Neural cell (in vitro differentiated cells): ENCODE measurements around the gene TBX2. TPM values are rescaled to one million over a fixed set of nuclear protein-coding genes. Genes with fewer than 3 reads are reported as not detected.
A peak's percentile ranks its signal among the peaks of the same experiment; 100 is the strongest.

ENCODE experiments used
- H2AFZ ChIP-seq: fragments of 200-600, 300-800 bp; sonication (generic), shearing (Covaris generic); 2 replicates; pipeline ENCODE4 v1.6.0; 2014; ENCODE audit warnings: low read depth, mild to moderate bottlenecking, antibody characterized with exemption, low read length, moderate library complexity
- H3F3A ChIP-seq: fragments of 200-600 bp; shearing (Covaris generic); 2 replicates; pipeline ENCODE4 v1.6.1; 2016; ENCODE audit warnings: mild to moderate bottlenecking, moderate library complexity, mixed read lengths, antibody characterized with exemption, low read length; ENCODE audit not compliant: insufficient read depth, poor library complexity, severe bottlenecking
- H3K27ac ChIP-seq: fragments of 200-600, 300-800 bp; sonication (generic), shearing (Covaris generic); 2 replicates; pipeline ENCODE4 v1.5.1; 2014; ENCODE audit warnings: mild to moderate bottlenecking, low read length, moderate library complexity
- H3K27me3 ChIP-seq: fragments of 300-800, 200-600 bp; sonication (generic), shearing (Covaris generic); 2 replicates; pipeline ENCODE4 v1.6.0; 2014; ENCODE audit warnings: mild to moderate bottlenecking, low read depth, low read length, moderate library complexity; ENCODE audit not compliant: insufficient read depth
- H3K36me3 ChIP-seq: fragments of 300-800, 200-600 bp; sonication (generic), shearing (Covaris generic); 2 replicates; pipeline ENCODE4 v1.5.1; 2014; ENCODE audit warnings: mild to moderate bottlenecking, antibody characterized with exemption, low read length, moderate library complexity; ENCODE audit not compliant: insufficient read depth
- H3K4me2 ChIP-seq: fragments of 300-800, 200-600 bp; sonication (generic), shearing (Covaris generic); 2 replicates; pipeline ENCODE4 v1.6.0; 2014; ENCODE audit warnings: mild to moderate bottlenecking, low read length
- H3K4me3 ChIP-seq: fragments of 300-800, 200-600 bp; sonication (generic), shearing (Covaris generic); 2 replicates; pipeline ENCODE4 v1.5.1; 2014; ENCODE audit warnings: mild to moderate bottlenecking, low read length, moderate library complexity
- H3K79me2 ChIP-seq: fragments of 200-600 bp; shearing (Covaris generic); replicated peaks from 2 replicates; pipeline ENCODE4 v1.6.0; 2014; ENCODE audit warnings: mild to moderate bottlenecking, low read length, moderate library complexity; ENCODE audit not compliant: insufficient read depth
- H3K9ac ChIP-seq: fragments of 300-800, 200-600 bp; sonication (generic), shearing (Covaris generic); 2 replicates; pipeline ENCODE4 v1.6.1; 2016; ENCODE audit warnings: mild to moderate bottlenecking, low read length, mixed read lengths
- H3K9me2 ChIP-seq: fragments of 200-600 bp; shearing (Covaris generic); 2 replicates; pipeline ENCODE4 v1.6.1; 2016; ENCODE audit warnings: mild to moderate bottlenecking, low read length, mixed read lengths; ENCODE audit not compliant: insufficient read depth
- H3K9me3 ChIP-seq: fragments of 200-600, 300-800 bp; sonication (generic), shearing (Covaris generic); 2 replicates; pipeline ENCODE4 v1.6.1; 2016; ENCODE audit warnings: mild to moderate bottlenecking, mixed run types, low read length, moderate library complexity, mixed read lengths
- H4K20me1 ChIP-seq: fragments of 200-600 bp; shearing (Covaris generic); 2 replicates; pipeline ENCODE4 v1.6.1; 2016; ENCODE audit warnings: mild to moderate bottlenecking, mixed run types; ENCODE audit not compliant: insufficient read depth
- CTCF ChIP-seq: fragments of 450-650 bp; IDR thresholded peaks from 2 replicates; pipeline ENCODE4 v1.5.1; 2014; ENCODE audit warnings: antibody characterized with exemption, mild to moderate bottlenecking, moderate library complexity; ENCODE audit not compliant: poor library complexity, severe bottlenecking
- EP300 ChIP-seq: fragments of 450-650 bp; conservative IDR thresholded peaks from 2 replicates; pipeline ENCODE4 v1.6.1; 2014; ENCODE audit warnings: antibody characterized with exemption, mild to moderate bottlenecking, moderate library complexity; ENCODE audit not compliant: poor library complexity, severe bottlenecking
- EZH2 ChIP-seq: fragments of 200-600, 300-800 bp; shearing (Covaris generic), sonication (generic); IDR thresholded peaks from 2 replicates; pipeline ENCODE4 v1.6.1; 2014; ENCODE audit warnings: antibody characterized with exemption, low read length, borderline replicate concordance, mild to moderate bottlenecking; ENCODE audit not compliant: insufficient read depth, poor library complexity, severe bottlenecking
- MXI1 ChIP-seq: fragments of 450-650 bp; conservative IDR thresholded peaks from 2 replicates; pipeline ENCODE4 v1.6.1; 2014; ENCODE audit warnings: antibody characterized with exemption, mild to moderate bottlenecking; ENCODE audit not compliant: poor library complexity, severe bottlenecking
- POLR2AphosphoS5 ChIP-seq: IDR thresholded peaks from 2 replicates; pipeline ENCODE4 v1.6.1; 2012
- RAD21 ChIP-seq: fragments of 450-650 bp; conservative IDR thresholded peaks from 2 replicates; pipeline ENCODE4 v1.6.1; 2014; ENCODE audit warnings: antibody characterized with exemption, mild to moderate bottlenecking, moderate library complexity
- REST ChIP-seq: IDR thresholded peaks from 2 replicates; pipeline ENCODE4 v1.6.1; 2012; ENCODE audit warnings: borderline replicate concordance
- SMC3 ChIP-seq: fragments of 450-650 bp; conservative IDR thresholded peaks from 2 replicates; pipeline ENCODE4 v1.6.1; 2014; ENCODE audit warnings: antibody characterized with exemption, mild to moderate bottlenecking, moderate library complexity; ENCODE audit not compliant: poor library complexity
- TAF1 ChIP-seq: IDR thresholded peaks from 2 replicates; pipeline ENCODE4 v1.6.1; 2012; ENCODE audit warnings: low read depth
- polyA plus RNA-seq: library from polyadenylated mRNA; depleted of rRNA; stranded (reverse); fragments of >200 nt; gene quantifications from 2 replicates; pipeline ENCODE4 v1.2.3, GENCODE V29; 2014

Gene TBX2
- polyA plus RNA-seq, 1 donor from 2014 or later: not detected

GRCh38 chr17:61404913-61405685 is 5.5 kb downstream of the TBX2 start:
- no peak overlapping the region for H3K27ac ChIP-seq
- TF ChIP-seq POLR2AphosphoS5 (no peak), EZH2 (no peak), CTCF (no peak), MXI1 (no peak), REST (no peak), TAF1 (no peak), SMC3 (no peak), RAD21 (no peak), EP300 (no peak)
- peak overlapping the region; percentile 53 for H3K4me3 ChIP-seq
- no peaks in the 10 kb centered on the region for H3K79me2 ChIP-seq
- H3K9me2 ChIP-seq: no peaks in the 10 kb centered on the region
- H3K9me3 ChIP-seq: no peaks in the 10 kb centered on the region
- no peaks in the 10 kb centered on the region for H4K20me1 ChIP-seq
- H3F3A ChIP-seq: no peaks in the 10 kb centered on the region
- no peak overlapping the region for H2AFZ ChIP-seq
- no peak overlapping the region for H3K4me2 ChIP-seq
- no peak overlapping the region for H3K9ac ChIP-seq
- no peaks in the 10 kb centered on the region for H3K36me3 ChIP-seq
- H3K27me3 ChIP-seq: peaks cover 97% of the 10 kb centered on the region

GRCh38 chr17:61405686-61406536 is 6.3 kb downstream of the TBX2 start:
- Histone ChIP-seq H3K4me3 (no peak overlapping the region), H3F3A (no peaks in the 10 kb centered on the region), H3K9me2 (no peaks in the 10 kb centered on the region), H4K20me1 (no peaks in the 10 kb centered on the region), H2AFZ (no peak overlapping the region), H3K27ac (no peak overlapping the region), H3K4me2 (no peak overlapping the region), H3K27me3 (peaks cover 99% of the 10 kb centered on the region), H3K79me2 (no peaks in the 10 kb centered on the region), H3K36me3 (no peaks in the 10 kb centered on the region), H3K9me3 (no peaks in the 10 kb centered on the region), H3K9ac (no peak overlapping the region)
- TF ChIP-seq MXI1 (no peak), REST (no peak), POLR2AphosphoS5 (no peak), EP300 (no peak), RAD21 (no peak), TAF1 (no peak), EZH2 (no peak), CTCF (no peak), SMC3 (no peak)
